Ishikawa (cell line): ENCODE measurements around the gene TGM2.

Source experiments
- CREB1 ChIP-seq: IDR thresholded peaks from 2 replicates; pipeline ENCODE4 v1.6.1; 2012; ENCODE audit warnings: low read depth
- NFIC ChIP-seq: IDR thresholded peaks from 2 replicates; pipeline ENCODE4 v1.6.1; 2012
- TAF1 ChIP-seq: IDR thresholded peaks from 2 replicates; pipeline ENCODE4 v1.6.1; 2012; ENCODE audit warnings: low read depth, mild to moderate bottlenecking
- YY1 ChIP-seq: IDR thresholded peaks from 2 replicates; pipeline ENCODE4 v1.6.1; 2012; ENCODE audit warnings: low read depth
- TF ChIP-seq, protein P1 (sequence below): IDR thresholded peaks from 2 replicates; pipeline ENCODE4 v1.6.1; 2012; ENCODE audit warnings: low read depth, mild to moderate bottlenecking

DNA sequence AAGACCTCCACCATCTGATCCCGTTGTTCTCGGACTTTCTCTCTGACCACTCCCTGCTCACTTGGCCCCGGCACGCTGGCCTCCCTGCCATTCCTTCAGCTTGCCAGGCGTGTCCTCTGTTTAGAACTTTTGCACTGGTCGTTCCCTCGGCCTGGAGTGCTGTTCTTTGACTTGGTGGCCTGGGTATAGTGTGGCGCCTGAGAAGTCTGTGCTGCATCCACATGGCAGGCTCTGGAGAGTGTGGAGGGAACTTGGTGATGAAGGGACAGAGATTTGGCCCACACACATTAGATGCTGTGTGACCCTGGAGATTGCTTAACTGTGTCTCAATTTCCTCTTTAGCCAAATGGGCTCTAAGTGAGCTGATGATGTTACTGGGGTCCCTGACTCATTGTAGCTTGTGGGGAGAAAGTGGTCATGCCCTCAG is 13.0 kb upstream of the TGM2 start:
- TF ChIP-seq NFIC (no peak), CREB1 (no peak), YY1 (no peak), TAF1 (no peak)
- TF ChIP-seq, protein P1, sequence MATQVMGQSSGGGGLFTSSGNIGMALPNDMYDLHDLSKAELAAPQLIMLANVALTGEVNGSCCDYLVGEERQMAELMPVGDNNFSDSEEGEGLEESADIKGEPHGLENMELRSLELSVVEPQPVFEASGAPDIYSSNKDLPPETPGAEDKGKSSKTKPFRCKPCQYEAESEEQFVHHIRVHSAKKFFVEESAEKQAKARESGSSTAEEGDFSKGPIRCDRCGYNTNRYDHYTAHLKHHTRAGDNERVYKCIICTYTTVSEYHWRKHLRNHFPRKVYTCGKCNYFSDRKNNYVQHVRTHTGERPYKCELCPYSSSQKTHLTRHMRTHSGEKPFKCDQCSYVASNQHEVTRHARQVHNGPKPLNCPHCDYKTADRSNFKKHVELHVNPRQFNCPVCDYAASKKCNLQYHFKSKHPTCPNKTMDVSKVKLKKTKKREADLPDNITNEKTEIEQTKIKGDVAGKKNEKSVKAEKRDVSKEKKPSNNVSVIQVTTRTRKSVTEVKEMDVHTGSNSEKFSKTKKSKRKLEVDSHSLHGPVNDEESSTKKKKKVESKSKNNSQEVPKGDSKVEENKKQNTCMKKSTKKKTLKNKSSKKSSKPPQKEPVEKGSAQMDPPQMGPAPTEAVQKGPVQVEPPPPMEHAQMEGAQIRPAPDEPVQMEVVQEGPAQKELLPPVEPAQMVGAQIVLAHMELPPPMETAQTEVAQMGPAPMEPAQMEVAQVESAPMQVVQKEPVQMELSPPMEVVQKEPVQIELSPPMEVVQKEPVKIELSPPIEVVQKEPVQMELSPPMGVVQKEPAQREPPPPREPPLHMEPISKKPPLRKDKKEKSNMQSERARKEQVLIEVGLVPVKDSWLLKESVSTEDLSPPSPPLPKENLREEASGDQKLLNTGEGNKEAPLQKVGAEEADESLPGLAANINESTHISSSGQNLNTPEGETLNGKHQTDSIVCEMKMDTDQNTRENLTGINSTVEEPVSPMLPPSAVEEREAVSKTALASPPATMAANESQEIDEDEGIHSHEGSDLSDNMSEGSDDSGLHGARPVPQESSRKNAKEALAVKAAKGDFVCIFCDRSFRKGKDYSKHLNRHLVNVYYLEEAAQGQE = no peak
